ENCODE measurements around the gene HEATR5A. TPM values are rescaled to one million over a fixed set of nuclear protein-coding genes. Genes with fewer than 3 reads are reported as not detected.

HEATR5A gene
- polyA plus RNA-seq, 4 donors = 8.1 to 21.2 (median 12.9) TPM

DNA sequence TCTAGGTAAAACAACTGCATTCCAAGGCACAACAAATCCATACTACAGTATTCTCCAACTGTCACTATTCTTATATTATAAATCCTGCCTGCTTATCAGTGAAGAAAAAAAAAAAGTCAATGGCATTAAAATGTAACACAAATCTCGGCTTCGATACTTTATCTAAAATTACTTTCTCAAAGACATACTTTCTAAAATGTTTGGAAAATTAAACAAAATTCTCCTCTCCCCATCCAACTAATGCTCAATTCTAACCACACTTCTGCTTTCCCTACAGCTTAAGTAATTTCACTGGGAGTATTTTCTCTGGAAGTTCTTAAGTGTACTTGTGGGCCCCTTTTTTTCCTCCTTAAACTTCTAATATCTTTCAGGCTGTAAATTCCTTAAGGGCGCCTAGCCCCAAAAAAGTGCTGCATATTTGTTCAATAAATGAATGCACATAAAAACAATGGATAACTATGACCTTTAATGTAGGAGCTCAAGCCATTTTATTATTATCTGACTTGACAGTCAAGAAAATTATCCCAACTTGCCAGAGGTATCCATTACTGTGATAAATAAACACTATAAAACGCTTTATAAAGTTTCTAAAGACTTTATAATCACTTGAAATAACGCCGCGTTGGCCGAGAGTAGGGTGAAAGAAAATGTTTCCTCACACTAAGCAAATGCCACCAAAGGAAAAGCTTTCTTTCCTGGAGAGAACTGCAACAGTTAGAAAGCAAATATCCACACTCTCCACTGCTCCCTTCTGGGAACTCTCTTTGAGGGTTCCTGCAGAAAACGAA is 977 bp downstream of the HEATR5A start:
- H3K36me3 ChIP-seq (ENCODE audit: control insufficient read depth in 3 of 3, insufficient read depth in 2 of 3, low read depth in 1 of 3, low read length in 3 of 3) = peaks cover 0 to 7% (median 0%) of the 10 kb centered on the region in 3 donors
- H3K4me3 ChIP-seq (ENCODE audit: low read depth in 1 of 3, low read length in 3 of 3) = peak overlapping the region; percentile 81 to 100 (median 90)
- FAIRE-seq (no peak), DNase-seq (peak in 1 of 2 donors; percentile 4)
- 3 to 10% (median 7%) methylated on average over 9 of the region's 9 CpGs for WGBS, 3 donors
- peaks cover 0 to 6% (median 0%) of the 10 kb centered on the region in 3 donors for H3K4me1 ChIP-seq (ENCODE audit: control insufficient read depth in 3 of 3, insufficient read depth in 2 of 3, low read depth in 1 of 3, low read length in 2 of 3)
- H3K27ac ChIP-seq (ENCODE audit: low read depth in 1 of 3, low read length in 2 of 3) = peak overlapping the region; percentile 88 to 96 (median 94)
- H3K9me3 ChIP-seq (ENCODE audit: control insufficient read depth in 2 of 2, insufficient read depth in 1 of 2, low read depth in 1 of 2, low read length in 1 of 2) = no peaks in the 10 kb centered on the region
- H3K27me3 ChIP-seq (ENCODE audit: control insufficient read depth in 3 of 3, insufficient read depth in 3 of 3, low read length in 3 of 3) = no peaks in the 10 kb centered on the region

DNA sequence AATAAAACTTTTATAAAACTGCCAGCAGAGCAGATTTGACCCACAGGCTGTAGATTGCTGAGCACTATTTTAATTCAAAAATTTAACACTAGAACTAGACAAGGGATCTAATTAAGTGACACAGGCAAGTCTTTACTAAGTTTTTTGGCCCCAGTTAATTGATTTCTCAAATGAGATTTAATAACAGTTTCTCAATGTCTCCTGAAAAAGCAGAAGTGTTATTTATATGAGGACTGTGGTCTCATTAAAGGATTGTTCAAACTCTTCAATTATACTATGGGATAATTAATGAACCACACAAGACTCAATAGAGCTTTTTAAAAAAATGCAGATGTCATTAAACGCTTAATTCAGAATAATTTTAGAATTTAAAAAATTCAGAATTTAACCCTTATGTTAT is 1.9 kb downstream of the HEATR5A start:
- no peak for DNase-seq
- Histone ChIP-seq H3K4me1 (ENCODE audit: control insufficient read depth in 3 of 3, insufficient read depth in 2 of 3, low read depth in 1 of 3, low read length in 2 of 3) (peaks cover 0 to 6% (median 0%) of the 10 kb centered on the region in 3 donors), H3K9me3 (ENCODE audit: control insufficient read depth in 2 of 2, insufficient read depth in 1 of 2, low read depth in 1 of 2, low read length in 1 of 2) (no peaks in the 10 kb centered on the region), H3K27ac (ENCODE audit: low read depth in 1 of 3, low read length in 2 of 3) (no peak overlapping the region), H3K27me3 (ENCODE audit: control insufficient read depth in 3 of 3, insufficient read depth in 3 of 3, low read length in 3 of 3) (no peaks in the 10 kb centered on the region), H3K36me3 (ENCODE audit: control insufficient read depth in 3 of 3, insufficient read depth in 2 of 3, low read depth in 1 of 3, low read length in 3 of 3) (peaks cover 0 to 7% (median 0%) of the 10 kb centered on the region in 3 donors), H3K4me3 (ENCODE audit: low read depth in 1 of 3, low read length in 3 of 3) (no peak overlapping the region)
- FAIRE-seq = no peak
- WGBS, 3 donors = 39 to 45% (median 44%) methylated on average over 1 of the region's 1 CpG

DNA sequence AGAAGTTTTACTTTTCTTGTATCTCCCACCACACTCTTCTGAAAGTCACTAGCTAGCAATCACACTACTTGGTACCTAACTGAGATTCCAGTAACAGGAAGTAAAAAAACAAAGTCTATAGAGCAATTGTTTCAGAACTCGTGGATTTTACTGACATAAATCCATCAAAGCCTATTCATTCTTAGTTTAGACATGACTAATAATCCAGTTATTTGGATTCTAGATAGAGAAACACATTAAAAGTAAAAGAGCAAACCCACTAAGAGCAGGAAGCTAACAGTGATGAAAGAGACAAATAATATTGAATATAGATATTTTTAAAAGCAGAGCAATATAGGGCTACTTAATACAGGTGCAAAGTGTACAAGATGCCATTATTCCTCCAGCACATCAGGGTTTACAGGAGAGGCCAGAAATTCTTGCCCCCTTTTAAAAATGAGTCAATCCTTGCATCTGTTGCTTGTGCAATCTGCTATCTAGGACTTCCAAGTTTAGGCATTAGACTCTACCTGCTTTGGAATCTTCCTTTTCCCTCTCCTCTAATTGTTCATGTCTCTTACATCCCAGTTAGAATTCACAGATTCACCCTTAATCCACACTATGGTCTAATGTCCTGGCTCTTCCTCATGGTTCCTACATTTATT is 6.0 kb downstream of the HEATR5A start:
- DNase-seq (no peak), FAIRE-seq (no peak)
- Histone ChIP-seq H3K27ac (ENCODE audit: low read depth in 1 of 3, low read length in 2 of 3) (no peak overlapping the region), H3K36me3 (ENCODE audit: control insufficient read depth in 3 of 3, insufficient read depth in 2 of 3, low read depth in 1 of 3, low read length in 3 of 3) (peaks cover 0 to 7% (median 0%) of the 10 kb centered on the region in 3 donors), H3K9me3 (ENCODE audit: control insufficient read depth in 2 of 2, insufficient read depth in 1 of 2, low read depth in 1 of 2, low read length in 1 of 2) (no peaks in the 10 kb centered on the region), H3K4me3 (ENCODE audit: low read depth in 1 of 3, low read length in 3 of 3) (no peak overlapping the region), H3K27me3 (ENCODE audit: control insufficient read depth in 3 of 3, insufficient read depth in 3 of 3, low read length in 3 of 3) (no peaks in the 10 kb centered on the region), H3K4me1 (ENCODE audit: control insufficient read depth in 3 of 3, insufficient read depth in 2 of 3, low read depth in 1 of 3, low read length in 2 of 3) (peaks cover 0 to 3% (median 0%) of the 10 kb centered on the region in 3 donors)
- 6 to 11% (median 7%) methylated on average over 1 of the region's 1 CpG for whole genome bisulfite sequencing, 3 donors

DNA sequence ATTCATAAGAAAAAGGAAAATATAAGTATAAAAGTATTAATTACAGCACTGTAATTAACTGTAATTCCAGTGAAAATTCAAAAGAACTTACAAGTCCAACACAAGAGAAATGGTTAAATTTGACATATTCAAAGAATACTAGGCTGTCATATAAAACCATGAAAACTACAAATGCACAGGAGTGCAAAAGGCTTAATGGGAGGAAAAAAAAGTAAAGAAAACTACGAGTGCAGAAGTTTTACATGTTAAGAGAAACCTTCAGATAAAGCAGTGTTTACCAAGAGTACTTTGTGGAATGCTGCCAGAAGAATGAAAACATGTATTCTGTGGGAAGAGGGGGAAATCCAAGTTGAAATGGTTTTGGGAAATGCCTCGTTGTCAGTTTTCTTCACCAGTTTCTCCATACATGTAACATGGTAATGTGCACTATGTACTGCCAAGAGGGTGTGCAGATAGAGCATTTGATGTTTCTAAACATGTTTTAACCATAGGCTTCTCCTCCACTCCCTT is 9.1 kb downstream of the HEATR5A start:
- H3K9me3 ChIP-seq (ENCODE audit: control insufficient read depth in 2 of 2, insufficient read depth in 1 of 2, low read depth in 1 of 2, low read length in 1 of 2) = no peaks in the 10 kb centered on the region
- no peak overlapping the region for H3K4me3 ChIP-seq (ENCODE audit: low read depth in 1 of 3, low read length in 3 of 3)
- H3K36me3 ChIP-seq (ENCODE audit: control insufficient read depth in 3 of 3, insufficient read depth in 2 of 3, low read depth in 1 of 3, low read length in 3 of 3) = no peaks in the 10 kb centered on the region
- H3K4me1 ChIP-seq (ENCODE audit: control insufficient read depth in 3 of 3, insufficient read depth in 2 of 3, low read depth in 1 of 3, low read length in 2 of 3) = peaks cover 0 to 4% (median 4%) of the 10 kb centered on the region in 3 donors
- FAIRE-seq (no peak), DNase-seq (no peak)
- 16 to 25% (median 21%) methylated on average over 2 of the region's 2 CpGs for WGBS, 3 donors
- no peaks in the 10 kb centered on the region for H3K27me3 ChIP-seq (ENCODE audit: control insufficient read depth in 3 of 3, insufficient read depth in 3 of 3, low read length in 3 of 3)
- no peak overlapping the region for H3K27ac ChIP-seq (ENCODE audit: low read depth in 1 of 3, low read length in 2 of 3)

DNA sequence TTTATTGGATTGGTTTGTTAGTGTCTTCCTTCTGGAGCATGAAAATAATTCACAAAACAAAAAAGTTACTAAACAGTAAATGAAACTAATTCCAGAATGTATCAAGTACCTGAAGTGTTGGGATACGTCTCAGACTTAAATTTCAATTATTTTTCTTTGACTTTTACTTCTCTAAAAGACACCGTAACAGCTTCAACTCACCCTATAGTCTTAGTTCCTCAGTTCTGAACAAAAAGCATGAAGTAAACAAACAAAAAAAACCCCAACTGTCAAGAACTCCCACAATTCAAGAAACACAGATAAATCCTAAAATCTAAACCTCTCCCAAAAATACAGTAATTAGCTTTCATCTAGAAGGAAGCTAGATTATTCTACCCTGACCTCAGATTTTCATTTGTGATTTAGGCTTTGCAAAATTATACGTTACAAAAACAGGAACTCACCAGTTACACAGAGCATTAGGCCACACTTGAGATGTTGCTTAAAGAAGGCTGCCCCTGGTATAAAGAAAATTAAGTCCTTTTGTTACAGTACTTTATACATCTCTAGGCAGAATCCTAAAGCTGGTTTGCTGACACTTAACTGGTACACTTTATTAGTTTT is 10.2 kb downstream of the HEATR5A start:
- no peak for FAIRE-seq
- DNase-seq = no peak
- Histone ChIP-seq H3K9me3 (ENCODE audit: control insufficient read depth in 2 of 2, insufficient read depth in 1 of 2, low read depth in 1 of 2, low read length in 1 of 2) (no peaks in the 10 kb centered on the region), H3K4me1 (ENCODE audit: control insufficient read depth in 3 of 3, insufficient read depth in 2 of 3, low read depth in 1 of 3, low read length in 2 of 3) (peaks cover 0 to 5% (median 4%) of the 10 kb centered on the region in 3 donors), H3K4me3 (ENCODE audit: low read depth in 1 of 3, low read length in 3 of 3) (no peak overlapping the region), H3K36me3 (ENCODE audit: control insufficient read depth in 3 of 3, insufficient read depth in 2 of 3, low read depth in 1 of 3, low read length in 3 of 3) (no peaks in the 10 kb centered on the region), H3K27me3 (ENCODE audit: control insufficient read depth in 3 of 3, insufficient read depth in 3 of 3, low read length in 3 of 3) (no peaks in the 10 kb centered on the region), H3K27ac (ENCODE audit: low read depth in 1 of 3, low read length in 2 of 3) (no peak overlapping the region)
- 71 to 89% (median 83%) methylated on average over 3 of the region's 3 CpGs for WGBS, 3 donors

DNA sequence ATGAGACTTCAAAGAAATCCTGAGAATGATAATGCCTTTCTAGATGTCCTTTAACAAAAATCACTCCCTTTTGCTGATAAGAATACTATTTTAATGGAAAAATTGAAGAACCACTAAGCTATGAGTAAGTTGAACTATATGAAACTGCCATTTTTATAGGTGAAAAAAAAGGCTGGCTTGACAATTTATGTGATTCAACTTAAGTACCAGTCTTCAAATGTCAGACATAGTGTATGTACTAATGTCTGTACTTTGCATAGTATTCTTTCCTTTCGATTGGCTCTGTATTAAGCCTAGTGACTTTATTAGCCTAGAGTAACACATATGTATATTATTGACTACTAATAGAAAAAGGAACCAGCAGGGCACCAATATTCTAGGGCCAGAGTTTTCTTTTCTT is 11.9 kb downstream of the HEATR5A start:
- H3K27me3 ChIP-seq (ENCODE audit: control insufficient read depth in 3 of 3, insufficient read depth in 3 of 3, low read length in 3 of 3) = no peaks in the 10 kb centered on the region
- DNase-seq = no peak
- H3K36me3 ChIP-seq (ENCODE audit: control insufficient read depth in 3 of 3, insufficient read depth in 2 of 3, low read depth in 1 of 3, low read length in 3 of 3) = no peaks in the 10 kb centered on the region
- no peak overlapping the region for H3K4me3 ChIP-seq (ENCODE audit: low read depth in 1 of 3, low read length in 3 of 3)
- no peak for FAIRE-seq
- WGBS, 3 donors = 62 to 98% (median 91%) methylated on average over 1 of the region's 1 CpG
- peaks cover 0 to 4% (median 2%) of the 10 kb centered on the region in 3 donors for H3K4me1 ChIP-seq (ENCODE audit: control insufficient read depth in 3 of 3, insufficient read depth in 2 of 3, low read depth in 1 of 3, low read length in 2 of 3)
- no peaks in the 10 kb centered on the region for H3K9me3 ChIP-seq (ENCODE audit: control insufficient read depth in 2 of 2, insufficient read depth in 1 of 2, low read depth in 1 of 2, low read length in 1 of 2)
- no peak overlapping the region for H3K27ac ChIP-seq (ENCODE audit: low read depth in 1 of 3, low read length in 2 of 3)

DNA sequence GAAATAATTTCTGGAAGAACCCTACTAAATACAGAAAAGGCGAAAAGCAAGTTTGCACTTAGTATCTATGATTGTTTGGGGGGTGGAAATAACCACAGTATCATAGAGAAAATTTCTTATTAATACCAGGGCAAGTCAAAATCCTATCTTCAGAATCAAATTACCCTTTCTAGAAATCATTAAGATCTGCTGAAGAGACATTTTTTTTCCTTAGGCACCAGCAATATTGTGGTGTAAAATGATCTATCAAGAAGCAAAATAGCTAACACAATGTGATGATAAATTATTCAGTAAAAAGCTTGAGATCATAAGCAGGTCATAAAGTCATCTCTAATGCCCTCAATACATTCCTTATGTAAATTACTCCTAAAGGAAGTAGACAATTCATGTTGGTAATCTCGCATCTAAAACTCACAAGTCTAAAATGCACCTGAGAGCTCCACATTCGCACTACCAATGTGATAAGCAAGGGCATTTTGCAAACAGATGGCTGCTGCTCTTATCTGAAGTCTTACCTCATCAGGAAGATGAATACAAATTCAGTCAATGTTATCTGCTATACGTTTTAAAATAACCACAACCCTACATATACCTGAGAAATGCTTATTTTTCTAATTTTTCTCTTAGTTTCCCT is 14.6 kb downstream of the HEATR5A start:
- Histone ChIP-seq H3K9me3 (ENCODE audit: control insufficient read depth in 2 of 2, insufficient read depth in 1 of 2, low read depth in 1 of 2, low read length in 1 of 2) (no peaks in the 10 kb centered on the region), H3K4me3 (ENCODE audit: low read depth in 1 of 3, low read length in 3 of 3) (no peak overlapping the region), H3K36me3 (ENCODE audit: control insufficient read depth in 3 of 3, insufficient read depth in 2 of 3, low read depth in 1 of 3, low read length in 3 of 3) (no peaks in the 10 kb centered on the region), H3K27ac (ENCODE audit: low read depth in 1 of 3, low read length in 2 of 3) (no peak overlapping the region), H3K4me1 (ENCODE audit: control insufficient read depth in 3 of 3, insufficient read depth in 2 of 3, low read depth in 1 of 3, low read length in 2 of 3) (peaks cover 0 to 4% (median 2%) of the 10 kb centered on the region in 3 donors), H3K27me3 (ENCODE audit: control insufficient read depth in 3 of 3, insufficient read depth in 3 of 3, low read length in 3 of 3) (no peaks in the 10 kb centered on the region)
- FAIRE-seq (no peak), DNase-seq (peak; percentile 32 to 36)
- 34 to 64% (median 50%) methylated on average over 4 of the region's 4 CpGs for WGBS, 3 donors

DNA sequence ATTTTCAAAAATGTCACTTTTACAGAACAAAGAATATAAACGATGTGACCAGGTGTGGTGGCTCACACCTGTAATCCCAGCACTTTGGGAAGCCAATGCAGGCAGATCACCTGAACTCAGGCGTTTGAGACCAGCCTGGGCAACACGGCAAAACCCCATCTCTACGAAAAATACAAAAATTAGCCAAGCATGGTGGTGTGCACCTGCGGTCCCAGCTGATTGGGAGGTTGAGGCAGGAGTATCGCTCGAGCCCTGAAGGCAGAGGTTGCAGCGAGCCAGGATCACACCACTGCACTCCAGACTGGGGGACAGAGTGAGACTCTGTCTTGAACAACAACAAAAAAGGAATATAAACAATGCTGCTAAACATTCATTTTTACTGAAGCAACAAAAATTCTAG is 15.2 kb downstream of the HEATR5A start:
- FAIRE-seq = no peak
- Histone ChIP-seq H3K27me3 (ENCODE audit: control insufficient read depth in 3 of 3, insufficient read depth in 3 of 3, low read length in 3 of 3) (no peaks in the 10 kb centered on the region), H3K27ac (ENCODE audit: low read depth in 1 of 3, low read length in 2 of 3) (no peak overlapping the region), H3K9me3 (ENCODE audit: control insufficient read depth in 2 of 2, insufficient read depth in 1 of 2, low read depth in 1 of 2, low read length in 1 of 2) (no peaks in the 10 kb centered on the region), H3K4me3 (ENCODE audit: low read depth in 1 of 3, low read length in 3 of 3) (no peak overlapping the region), H3K4me1 (ENCODE audit: control insufficient read depth in 3 of 3, insufficient read depth in 2 of 3, low read depth in 1 of 3, low read length in 2 of 3) (peaks cover 0 to 4% (median 2%) of the 10 kb centered on the region in 3 donors), H3K36me3 (ENCODE audit: control insufficient read depth in 3 of 3, insufficient read depth in 2 of 3, low read depth in 1 of 3, low read length in 3 of 3) (peaks cover 0 to 2% (median 0%) of the 10 kb centered on the region in 3 donors)
- DNase-seq = no peak
- WGBS, 3 donors = 94 to 98% (median 97%) methylated on average over 8 of the region's 8 CpGs
